HepG2 (cell line): Measurements from ENCODE around the gene MAP2K2. TPM values are rescaled to one million over a fixed set of nuclear protein-coding genes. Genes with fewer than 3 reads are reported as not detected.

Source experiments
- DPF2 ChIP-seq: sonication (generic); formaldehyde crosslinking; IDR thresholded peaks from 2 replicates; pipeline ENCODE4 v1.4.0; 2020; ENCODE audit warnings: mild to moderate bottlenecking, low read depth, missing genetic modification reagents, borderline replicate concordance
- ISL2 ChIP-seq: sonication (generic); formaldehyde crosslinking; IDR thresholded peaks from 2 replicates; pipeline ENCODE4 v1.5.0; 2020; ENCODE audit warnings: missing genetic modification reagents
- JUND ChIP-seq: sonication (generic); formaldehyde crosslinking; IDR thresholded peaks from 2 replicates; pipeline ENCODE4 v1.8.0; 2022; ENCODE audit warnings: mild to moderate bottlenecking, missing genetic modification reagents
- KAT7 ChIP-seq: IDR thresholded peaks from 2 replicates; pipeline ENCODE4 v1.6.1; 2018; ENCODE audit warnings: borderline replicate concordance, missing compliant biosample characterization
- MEF2D ChIP-seq: sonication (generic); formaldehyde crosslinking; IDR thresholded peaks from 2 replicates; pipeline ENCODE4 v1.5.1; 2020; ENCODE audit warnings: mild to moderate bottlenecking, missing genetic modification reagents
- NFE2L1 ChIP-seq: sonication (generic); formaldehyde crosslinking; IDR thresholded peaks from 2 replicates; pipeline ENCODE4 v1.4.0; 2020; ENCODE audit warnings: missing genetic modification reagents, mild to moderate bottlenecking, borderline replicate concordance
- ONECUT2 ChIP-seq: sonication (generic); formaldehyde crosslinking; IDR thresholded peaks from 2 replicates; pipeline ENCODE4 v1.4.0; 2020; ENCODE audit warnings: missing genetic modification reagents
- POGZ ChIP-seq: sonication (generic); formaldehyde crosslinking; IDR thresholded peaks from 2 replicates; pipeline ENCODE4 v1.4.0; 2020; ENCODE audit warnings: mild to moderate bottlenecking, missing genetic modification reagents
- SIN3A ChIP-seq: IDR thresholded peaks from 2 replicates; pipeline ENCODE4 v1.6.1; 2011; ENCODE audit warnings: low read depth, mild to moderate bottlenecking, control low read depth, low read length, borderline replicate concordance
- ZFP37 ChIP-seq: sonication (generic); formaldehyde crosslinking; IDR thresholded peaks from 2 replicates; pipeline ENCODE4 v1.4.0; 2020; ENCODE audit warnings: missing genetic modification reagents, borderline replicate concordance
- ZKSCAN8 ChIP-seq: IDR thresholded peaks from 2 replicates; pipeline ENCODE4 v1.6.1; 2016; ENCODE audit warnings: borderline replicate concordance, missing genetic modification reagents, missing compliant biosample characterization
- ZNF260 ChIP-seq: sonication (generic); formaldehyde crosslinking; IDR thresholded peaks from 2 replicates; pipeline ENCODE4 v1.4.0; 2020; ENCODE audit warnings: missing genetic modification reagents, low read depth, mild to moderate bottlenecking, borderline replicate concordance
- ZNF574 ChIP-seq: sonication (generic); formaldehyde crosslinking; IDR thresholded peaks from 2 replicates; pipeline ENCODE4 v1.4.0; 2020; ENCODE audit warnings: missing genetic modification reagents
- ZNF577 ChIP-seq: sonication (generic); formaldehyde crosslinking; IDR thresholded peaks from 2 replicates; pipeline ENCODE4 v1.4.0; 2020; ENCODE audit warnings: mild to moderate bottlenecking, low read depth, missing genetic modification reagents, borderline replicate concordance
- ZSCAN30 ChIP-seq: sonication (generic); formaldehyde crosslinking; IDR thresholded peaks from 2 replicates; pipeline ENCODE4 v1.5.0; 2020; ENCODE audit warnings: mild to moderate bottlenecking, missing genetic modification reagents
- polyA plus RNA-seq, 8 experiments: library from polyadenylated mRNA; depleted of rRNA in 3 of 8; stranded (reverse) in 7 of 8; unstranded in 1 of 8; fragments of >200 nt; fragmentation: Illumina TruSeq in 4 of 8; extraction: Trizol in 4 of 8; gene quantifications; 2 replicates each; pipeline versions ENCODE4 v1.2.1 to v1.2.3, GENCODE V29; 2011 to 2016; ENCODE audit warnings: low read depth in 4 of 8, missing spikeins in 1 of 8, mixed read lengths in 1 of 8; ENCODE audit not compliant: insufficient read depth in 1 of 8
- total RNA-seq, 5 experiments: library from RNA; depleted of rRNA; stranded (reverse); fragments of >200 nt; fragmentation: Illumina TruSeq; extraction: Trizol; gene quantifications; 2 replicates each; pipeline ENCODE4 v1.2.3, GENCODE V29; 2016; ENCODE audit warnings: low read depth in 1 of 5
- TF ChIP-seq, protein P1 (sequence below): sonication (generic); formaldehyde crosslinking; IDR thresholded peaks from 2 replicates; pipeline ENCODE4 v1.5.1; 2020; ENCODE audit warnings: missing genetic modification reagents, mild to moderate bottlenecking, borderline replicate concordance
- TF ChIP-seq, protein P2 (sequence below): sonication (generic); formaldehyde crosslinking; IDR thresholded peaks from 2 replicates; pipeline ENCODE4 v1.9.0; 2021; ENCODE audit warnings: missing genetic modification reagents, mild to moderate bottlenecking, borderline replicate concordance
- TF ChIP-seq, protein P3 (sequence below): sonication (generic); formaldehyde crosslinking; IDR thresholded peaks from 2 replicates; pipeline ENCODE4 v1.8.1; 2023; ENCODE audit warnings: mild to moderate bottlenecking, missing genetic modification reagents
- TF ChIP-seq, protein P4 (sequence below): sonication (generic); formaldehyde crosslinking; IDR thresholded peaks from 2 replicates; pipeline ENCODE4 v1.5.1; 2020; ENCODE audit warnings: mild to moderate bottlenecking, moderate library complexity, missing genetic modification reagents

MAP2K2 gene
- total and polyA plus RNA-seq, 2 of the 13 experiments (the other 11 are each of a cell fraction or from before 2014, with no cell fraction given), result 70.3 to 80.9 TPM

DNA sequence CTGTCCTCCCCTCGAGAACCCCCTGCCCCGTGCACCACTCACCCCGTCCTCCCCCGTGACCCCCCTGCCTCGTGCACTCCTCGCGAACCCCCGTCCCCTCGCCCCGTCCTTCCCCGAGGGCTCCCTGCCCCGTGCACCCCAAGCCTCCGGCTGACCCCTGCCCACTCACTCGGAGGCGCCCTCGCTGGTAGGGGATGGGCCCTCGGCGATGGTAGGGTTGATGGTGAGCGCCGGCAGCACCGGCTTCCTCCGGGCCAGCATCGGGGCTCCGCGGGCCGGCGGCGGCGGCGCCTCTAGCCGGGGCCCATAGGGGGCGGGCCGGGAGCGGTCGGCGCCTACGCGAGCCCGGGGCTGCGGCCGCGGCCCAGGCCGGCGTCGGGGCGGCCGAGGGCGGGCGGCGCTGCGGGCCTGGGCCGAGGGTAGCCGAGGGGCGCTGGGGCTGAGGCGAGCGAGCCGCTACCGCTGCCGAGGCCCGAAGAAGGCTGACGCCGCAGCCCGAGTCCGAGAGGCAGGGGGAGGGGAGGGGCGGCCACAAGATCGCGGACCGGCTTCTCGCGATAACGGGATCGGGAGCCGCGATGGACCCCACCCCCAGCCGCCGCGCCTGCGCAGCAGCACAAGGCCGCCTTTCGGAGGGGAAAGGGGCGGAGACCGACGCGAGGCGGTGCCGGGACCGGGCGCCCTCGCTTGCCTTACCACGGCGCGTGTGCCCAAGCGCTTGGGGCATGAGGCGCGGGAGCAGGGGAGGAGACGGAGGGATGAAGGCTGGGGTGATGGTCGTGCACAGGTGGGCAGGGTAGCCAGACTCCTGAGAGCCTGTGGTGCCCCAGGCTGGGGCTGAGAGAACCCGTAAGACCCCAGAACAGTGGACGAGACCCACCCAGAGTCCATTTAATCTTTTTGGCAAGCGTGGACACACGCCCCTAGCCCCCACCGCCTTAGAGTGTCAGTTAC, at the start of gene MAP2K2 (continued):
- TF ChIP-seq MEF2D, result peak; percentile 68; the same call in 1 of the 2 replicates
- TF ChIP-seq, protein P1, sequence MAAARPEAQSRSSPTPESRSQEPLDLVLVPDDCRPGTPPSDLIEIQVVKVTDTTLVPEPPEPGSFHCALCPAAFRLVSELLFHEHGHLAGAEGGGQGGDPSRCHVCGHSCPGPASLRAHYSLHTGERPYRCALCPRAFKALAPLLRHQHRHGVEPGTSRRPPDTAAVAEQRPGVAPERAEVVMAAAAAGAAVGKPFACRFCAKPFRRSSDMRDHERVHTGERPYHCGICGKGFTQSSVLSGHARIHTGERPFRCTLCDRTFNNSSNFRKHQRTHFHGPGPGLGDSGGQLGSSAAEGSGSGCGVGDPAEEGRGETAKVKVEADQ (CRISPR knock-in tag), result no peak
- no peak for TF ChIP-seq KAT7 (CRISPR knock-in tag)
- no peak for TF ChIP-seq ZNF577
- TF ChIP-seq, protein P2, sequence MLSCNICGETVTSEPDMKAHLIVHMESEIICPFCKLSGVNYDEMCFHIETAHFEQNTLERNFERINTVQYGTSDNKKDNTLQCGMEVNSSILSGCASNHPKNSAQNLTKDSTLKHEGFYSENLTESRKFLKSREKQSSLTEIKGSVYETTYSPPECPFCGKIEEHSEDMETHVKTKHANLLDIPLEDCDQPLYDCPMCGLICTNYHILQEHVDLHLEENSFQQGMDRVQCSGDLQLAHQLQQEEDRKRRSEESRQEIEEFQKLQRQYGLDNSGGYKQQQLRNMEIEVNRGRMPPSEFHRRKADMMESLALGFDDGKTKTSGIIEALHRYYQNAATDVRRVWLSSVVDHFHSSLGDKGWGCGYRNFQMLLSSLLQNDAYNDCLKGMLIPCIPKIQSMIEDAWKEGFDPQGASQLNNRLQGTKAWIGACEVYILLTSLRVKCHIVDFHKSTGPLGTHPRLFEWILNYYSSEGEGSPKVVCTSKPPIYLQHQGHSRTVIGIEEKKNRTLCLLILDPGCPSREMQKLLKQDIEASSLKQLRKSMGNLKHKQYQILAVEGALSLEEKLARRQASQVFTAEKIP (CRISPR knock-in tag), result no peak
- no peak for TF ChIP-seq DPF2
- TF ChIP-seq ONECUT2 (CRISPR knock-in tag), result no peak
- TF ChIP-seq NFE2L1 (CRISPR knock-in tag), result peak; percentile 74; the same call in 1 of the 2 replicates
- peak; percentile 52 for TF ChIP-seq ZNF574
- TF ChIP-seq, protein P3, sequence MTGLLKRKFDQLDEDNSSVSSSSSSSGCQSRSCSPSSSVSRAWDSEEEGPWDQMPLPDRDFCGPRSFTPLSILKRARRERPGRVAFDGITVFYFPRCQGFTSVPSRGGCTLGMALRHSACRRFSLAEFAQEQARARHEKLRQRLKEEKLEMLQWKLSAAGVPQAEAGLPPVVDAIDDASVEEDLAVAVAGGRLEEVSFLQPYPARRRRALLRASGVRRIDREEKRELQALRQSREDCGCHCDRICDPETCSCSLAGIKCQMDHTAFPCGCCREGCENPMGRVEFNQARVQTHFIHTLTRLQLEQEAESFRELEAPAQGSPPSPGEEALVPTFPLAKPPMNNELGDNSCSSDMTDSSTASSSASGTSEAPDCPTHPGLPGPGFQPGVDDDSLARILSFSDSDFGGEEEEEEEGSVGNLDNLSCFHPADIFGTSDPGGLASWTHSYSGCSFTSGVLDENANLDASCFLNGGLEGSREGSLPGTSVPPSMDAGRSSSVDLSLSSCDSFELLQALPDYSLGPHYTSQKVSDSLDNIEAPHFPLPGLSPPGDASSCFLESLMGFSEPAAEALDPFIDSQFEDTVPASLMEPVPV (CRISPR knock-in tag), result peak; percentile 95
- TF ChIP-seq ZKSCAN8 (CRISPR knock-in tag), result no peak
- TF ChIP-seq, protein P4, sequence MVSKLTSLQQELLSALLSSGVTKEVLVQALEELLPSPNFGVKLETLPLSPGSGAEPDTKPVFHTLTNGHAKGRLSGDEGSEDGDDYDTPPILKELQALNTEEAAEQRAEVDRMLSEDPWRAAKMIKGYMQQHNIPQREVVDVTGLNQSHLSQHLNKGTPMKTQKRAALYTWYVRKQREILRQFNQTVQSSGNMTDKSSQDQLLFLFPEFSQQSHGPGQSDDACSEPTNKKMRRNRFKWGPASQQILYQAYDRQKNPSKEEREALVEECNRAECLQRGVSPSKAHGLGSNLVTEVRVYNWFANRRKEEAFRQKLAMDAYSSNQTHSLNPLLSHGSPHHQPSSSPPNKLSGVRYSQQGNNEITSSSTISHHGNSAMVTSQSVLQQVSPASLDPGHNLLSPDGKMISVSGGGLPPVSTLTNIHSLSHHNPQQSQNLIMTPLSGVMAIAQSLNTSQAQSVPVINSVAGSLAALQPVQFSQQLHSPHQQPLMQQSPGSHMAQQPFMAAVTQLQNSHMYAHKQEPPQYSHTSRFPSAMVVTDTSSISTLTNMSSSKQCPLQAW (CRISPR knock-in tag), result peak; percentile 88
- peak; percentile 58 for TF ChIP-seq ISL2 (CRISPR knock-in tag)
- 0 out of 2 replicates have a peak, but pooled peaks have one; percentile 67 for TF ChIP-seq ZNF260 (CRISPR knock-in tag)
- 0 out of 2 replicates have a peak, but pooled peaks have one; percentile 95 for TF ChIP-seq ZFP37 (CRISPR knock-in tag)
- no peak for TF ChIP-seq ZSCAN30 (CRISPR knock-in tag)
- no peak for TF ChIP-seq JUND (CRISPR knock-in tag)
- peak; percentile 52; the same call in 1 of the 2 replicates for TF ChIP-seq POGZ (CRISPR knock-in tag)
- peak; percentile 70; the same call in 1 of the 2 replicates for TF ChIP-seq SIN3A
